IPS-15b (cell line): ENCODE measurements around the gene ANKZF1.
"Not testable (repeated sequence)": the region's sequence is repeated elsewhere in the genome, so short reads cannot be mapped to it uniquely, and the experiment has no call there.

Experiments
- H3K27me3 ChIP-seq: one replicate; pipeline ENCODE4 v1.6.1; 2013; ENCODE audit warnings: low read length; ENCODE audit not compliant: control insufficient read depth, insufficient read depth
- H3K36me3 ChIP-seq: one replicate; pipeline ENCODE4 v1.6.1; 2013; ENCODE audit warnings: low read length; ENCODE audit not compliant: control insufficient read depth, insufficient read depth
- H3K4me1 ChIP-seq: one replicate; pipeline ENCODE4 v1.6.1; 2013; ENCODE audit warnings: mild to moderate bottlenecking, low read length; ENCODE audit not compliant: control insufficient read depth, insufficient read depth
- H3K4me3 ChIP-seq: one replicate; pipeline ENCODE4 v1.5.1; 2013; ENCODE audit warnings: low read depth, low read length
- H3K9ac ChIP-seq: one replicate; pipeline ENCODE4 v1.6.1; 2013; ENCODE audit warnings: low read depth, mild to moderate bottlenecking, low read length
- H3K9me3 ChIP-seq: one replicate; pipeline ENCODE4 v1.6.1; 2013; ENCODE audit warnings: mild to moderate bottlenecking, low read length; ENCODE audit not compliant: control insufficient read depth, insufficient read depth

The ANKZF1 gene

DNA sequence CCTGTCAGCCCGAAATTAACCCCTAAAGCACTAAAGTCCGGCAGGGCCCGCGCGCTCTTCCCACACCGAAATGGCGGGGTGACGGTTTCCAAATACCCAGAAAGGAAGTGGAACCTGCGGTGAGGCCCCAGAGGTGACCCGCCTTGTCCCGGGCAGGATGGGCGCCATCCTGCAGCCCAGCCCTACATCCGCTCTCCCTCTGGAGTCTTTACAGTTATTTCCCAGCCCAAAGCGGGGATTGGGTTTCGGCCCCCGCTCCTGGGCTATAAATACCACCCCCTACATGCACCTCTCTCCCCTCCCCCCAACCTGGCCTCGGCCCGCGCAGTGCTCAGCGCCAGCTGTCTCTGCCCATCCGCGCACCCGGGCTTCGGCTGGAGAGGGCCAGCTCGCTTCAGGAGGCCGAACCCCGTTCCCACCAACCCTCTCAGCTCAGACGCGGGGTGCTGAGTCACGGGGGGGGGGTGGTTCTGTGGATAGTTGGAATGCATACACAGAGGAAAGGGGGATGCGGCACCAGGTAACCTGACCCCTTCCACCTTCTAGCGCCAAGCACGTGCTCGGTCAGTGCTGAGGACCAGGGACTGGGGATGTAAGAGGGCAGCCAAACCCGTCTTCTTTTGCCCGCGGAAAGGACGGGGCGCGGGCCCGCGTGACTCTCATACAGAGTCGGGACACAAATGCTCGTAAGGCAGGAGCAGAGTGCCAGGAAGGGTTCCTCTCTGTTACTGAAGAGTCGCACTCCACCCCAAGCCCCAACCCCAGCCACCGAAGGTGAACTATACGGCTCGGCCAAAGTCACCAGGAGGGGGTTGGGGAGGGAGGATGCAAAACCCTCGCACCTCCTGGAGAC lies 23.5 kb downstream of the ANKZF1 start, which contains the start of gene TUBA4B:
TSS of gene TUBA4B (plus strand) at position 344 of the 853 bp plus-strand sequence. CDS start at position 509, 165 bp downstream.
- H3K9ac ChIP-seq: no peak within 1 kb of the TSS
- peaks cover 11% of the 10 kb centered on the region for H3K4me1 ChIP-seq
- H3K4me3 ChIP-seq: peak within 1 kb of the TSS; percentile 62
- peaks cover 5% of the 10 kb centered on the region for H3K36me3 ChIP-seq
- H3K9me3 ChIP-seq: no peaks in the 10 kb centered on the region
- peaks cover 54% of the 10 kb centered on the region for H3K27me3 ChIP-seq

- no peaks in the 10 kb centered on the region for H3K9me3 ChIP-seq
- H3K36me3 ChIP-seq: peaks cover 5% of the 10 kb centered on the region
- peaks cover 11% of the 10 kb centered on the region for H3K4me1 ChIP-seq
- H3K4me3 ChIP-seq: peak within 1 kb of the TSS; percentile 62
- no peak within 1 kb of the TSS for H3K9ac ChIP-seq
- H3K27me3 ChIP-seq: peaks cover 54% of the 10 kb centered on the region
These were observed 24.4 kb downstream of the ANKZF1 start, which contains the start of gene TUBA4A for GRCh38 chr2:219253753-219254589. TSS of gene TUBA4A (minus strand) at chr2:219253918. CDS start at chr2:219253858, 60 bp downstream.

GRCh38 chr2:219254590-219255201 lies 25.1 kb downstream of the ANKZF1 start:
- Histone ChIP-seq H3K4me1 (peaks cover 11% of the 10 kb centered on the region), H3K36me3 (peaks cover 5% of the 10 kb centered on the region), H3K9ac (no peak overlapping the region), H3K27me3 (peaks cover 58% of the 10 kb centered on the region), H3K4me3 (peak overlapping the region; percentile 62), H3K9me3 (no peaks in the 10 kb centered on the region)

- H3K36me3 ChIP-seq, H3K4me3 ChIP-seq, H3K9ac ChIP-seq, H3K9me3 ChIP-seq, H3K4me1 ChIP-seq: not testable (repeated sequence)
- peaks cover 52% of the 10 kb centered on the region for H3K27me3 ChIP-seq
These were observed 29.3 kb downstream of the ANKZF1 start for GRCh38 chr2:219258942-219259341.

- no peak overlapping the region for H3K4me3 ChIP-seq
- H3K36me3 ChIP-seq: no peaks in the 10 kb centered on the region
- no peaks in the 10 kb centered on the region for H3K4me1 ChIP-seq
- H3K9me3 ChIP-seq: no peaks in the 10 kb centered on the region
- H3K9ac ChIP-seq: no peak overlapping the region
- H3K27me3 ChIP-seq: peaks cover 40% of the 10 kb centered on the region
These were observed 31.6 kb downstream of the ANKZF1 start for GRCh38 chr2:219261024-219261855.

GRCh38 chr2:219266232-219266631 lies 36.6 kb downstream of the ANKZF1 start:
- no peaks in the 10 kb centered on the region for H3K36me3 ChIP-seq
- no peaks in the 10 kb centered on the region for H3K9me3 ChIP-seq
- no peak overlapping the region for H3K4me3 ChIP-seq
- H3K27me3 ChIP-seq: peaks cover 31% of the 10 kb centered on the region
- H3K4me1 ChIP-seq: no peaks in the 10 kb centered on the region
- no peak overlapping the region for H3K9ac ChIP-seq

DNA sequence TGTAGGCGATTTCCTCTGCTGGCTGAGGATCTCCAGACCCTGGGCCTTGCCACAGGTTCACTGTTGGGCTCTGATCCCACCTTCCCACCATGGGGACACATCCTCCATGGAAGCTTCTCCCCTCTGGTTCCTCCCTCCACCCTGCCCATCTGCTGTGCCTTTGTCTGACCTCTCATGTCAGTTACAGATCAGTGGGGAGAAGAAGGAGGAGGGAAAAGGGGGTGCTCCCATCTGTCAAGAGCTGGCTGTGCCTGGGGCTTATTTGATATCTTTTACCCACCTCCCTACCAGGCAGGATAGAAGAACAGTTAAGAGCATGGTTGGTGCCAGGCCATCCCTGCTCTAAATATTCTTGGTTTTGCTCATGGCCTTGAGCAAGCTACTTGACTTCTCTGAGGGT lies 37.3 kb downstream of the ANKZF1 start:
- H3K4me3 ChIP-seq: no peak overlapping the region
- no peaks in the 10 kb centered on the region for H3K36me3 ChIP-seq
- H3K9ac ChIP-seq: no peak overlapping the region
- H3K4me1 ChIP-seq: no peaks in the 10 kb centered on the region
- H3K9me3 ChIP-seq: no peaks in the 10 kb centered on the region
- peaks cover 27% of the 10 kb centered on the region for H3K27me3 ChIP-seq

DNA sequence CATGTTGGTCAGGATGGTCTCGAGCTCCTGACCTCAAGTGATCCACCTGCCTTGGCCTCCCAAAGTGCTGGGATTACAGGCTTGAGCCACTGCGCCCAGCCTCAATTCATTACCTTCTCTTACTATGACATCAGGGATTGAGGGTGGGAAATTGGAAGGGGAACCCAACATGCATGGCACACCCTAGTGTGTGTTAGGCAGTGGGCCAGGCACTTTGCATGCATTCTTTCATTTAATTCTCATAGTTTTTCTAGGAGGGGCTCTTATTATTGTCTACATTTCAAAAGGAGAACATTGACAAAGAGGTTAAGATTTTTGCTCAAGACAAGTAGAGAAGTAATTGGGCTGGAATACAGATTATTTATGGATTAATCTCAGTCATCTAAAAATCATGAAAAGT lies 38.7 kb downstream of the ANKZF1 start:
- Histone ChIP-seq H3K9me3 (no peaks in the 10 kb centered on the region), H3K9ac (no peak overlapping the region), H3K27me3 (peaks cover 25% of the 10 kb centered on the region), H3K4me1 (no peaks in the 10 kb centered on the region), H3K36me3 (no peaks in the 10 kb centered on the region), H3K4me3 (no peak overlapping the region)

GRCh38 chr2:219269362-219270054 lies 39.9 kb downstream of the ANKZF1 start:
- no peaks in the 10 kb centered on the region for H3K9me3 ChIP-seq
- no peaks in the 10 kb centered on the region for H3K36me3 ChIP-seq
- H3K4me3 ChIP-seq: no peak overlapping the region
- peaks cover 18% of the 10 kb centered on the region for H3K27me3 ChIP-seq
- H3K4me1 ChIP-seq: peaks cover 3% of the 10 kb centered on the region
- no peak overlapping the region for H3K9ac ChIP-seq

- Histone ChIP-seq H3K9ac (no peak overlapping the region), H3K9me3 (no peaks in the 10 kb centered on the region), H3K4me3 (no peak overlapping the region), H3K36me3 (no peaks in the 10 kb centered on the region), H3K4me1 (peaks cover 7% of the 10 kb centered on the region), H3K27me3 (peaks cover 13% of the 10 kb centered on the region)
These were observed 40.4 kb downstream of the ANKZF1 start for GRCh38 chr2:219270055-219270372.
